Ovary (tissue), 9 donors: ENCODE measurements around the gene ANGPTL2. TPM values are rescaled to one million over a fixed set of nuclear protein-coding genes. Genes with fewer than 3 reads are reported as not detected.

Experiments used
- DNase-seq, 5 donors: peaks; one replicate each; pipeline ENCODE4 v3.0.0-alpha.2; 2019 to 2020
- H3K27ac ChIP-seq, 2 donors: fragments of 200-600 bp; one replicate each; pipeline versions ENCODE4 v1.5.1 to v1.8.0; 2019 to 2022
- H3K27me3 ChIP-seq: fragments of 200-600 bp; one replicate; pipeline ENCODE4 v1.8.0; 2022
- H3K36me3 ChIP-seq: fragments of 200-600 bp; sonication (generic); one replicate; pipeline ENCODE4 v1.5.1; 2019
- H3K4me1 ChIP-seq: one replicate; pipeline ENCODE4 v1.8.1; 2013; ENCODE audit warnings: mild to moderate bottlenecking, moderate library complexity; ENCODE audit not compliant: insufficient read depth
- H3K4me3 ChIP-seq: fragments of 200-600 bp; sonication (generic); one replicate; pipeline ENCODE4 v1.5.1; 2017
- H3K9me3 ChIP-seq, 2 donors: fragments of 200-600 bp in 1 of 2; sonication (generic) in 1 of 2; one replicate each; pipeline versions ENCODE4 v1.5.1 to v1.8.1; 2013 to 2019; ENCODE audit warnings: mild to moderate bottlenecking in 1 of 2, moderate library complexity in 1 of 2
- EP300 ChIP-seq: sonication (generic); formaldehyde crosslinking; IDR thresholded peaks from one replicate; pipeline ENCODE4 v1.6.1; 2017; ENCODE audit warnings: antibody characterized with exemption
- POLR2A ChIP-seq: fragments of 450-650 bp; IDR thresholded peaks from one replicate; pipeline ENCODE4 v1.6.1; 2017; ENCODE audit warnings: antibody characterized with exemption, mild to moderate bottlenecking, moderate library complexity
- WGBS, 3 donors: extraction: QIAGEN DNeasy Blood & Tissue Kit in 1 of 3; methylation state at CpG; one replicate each; pipeline versions ENCODE4 v1.1.5 to v1.1.7; 2013 to 2017; 5-methylcytosine and 5-hydroxymethylcytosine counted together
- intact Hi-C, 4 donors: fragments of 100-400 bp; cut with DNase I; formaldehyde crosslinking; loops; one replicate each; pipeline versions ENCODE4 v1.11.0 to v1.15.1; 2022 to 2023
- polyA plus RNA-seq, 2 donors: library from polyadenylated mRNA; stranded (reverse); fragments of 200-250 nt in 1 of 2; fragments of 350-450 nt in 1 of 2; fragmentation: Illumina TruSeq in 1 of 2; extraction: RNeasy Lipid Tissue Mini Kit (QIAGEN cat#74804) in 1 of 2; gene quantifications; one replicate each; pipeline ENCODE4 v1.2.3, GENCODE V29; 2013 to 2014
- total RNA-seq, 7 donors: library from RNA; depleted of rRNA in 2 of 7; stranded (reverse); fragments of >200 nt in 2 of 7; fragmentation: NEBNext Ultra II Directional in 3 of 7; extraction: Animal tissue kit (Norgen Biotek cat#: 25700) in 3 of 7; gene quantifications; one replicate each; pipeline versions ENCODE4 v1.1.0 to v1.2.4, GENCODE V29; 2016 to 2023
- TF ChIP-seq, protein P1 (sequence below), 3 donors: fragments of 450-650 bp in 2 of 3; fragments of 200-600 bp in 1 of 3; IDR thresholded peaks; one replicate each; pipeline versions ENCODE4 v1.5.1 to v1.8.0; 2016 to 2022; ENCODE audit warnings: antibody characterized with exemption in 3 of 3, mild to moderate bottlenecking in 1 of 3
- donor health status: DM: no; HTN: no; CAD: no; lungs with moderate emphysema.
- donor health status: DM: no; HTN: no; CAD: no.
- donor health status: Bipolar disorder and iron deficiency.
- donor health status: DM: yes; HTN: yes; CAD: no.
- donor health status: DM: no; HTN: no; CAD: no.
- donor health status: DM: yes; HTN: yes; CAD: no.

The ANGPTL2 gene
- total and polyA plus RNA-seq, 9 donors, result 9.8 to 114 (median 64.1) TPM

DNA sequence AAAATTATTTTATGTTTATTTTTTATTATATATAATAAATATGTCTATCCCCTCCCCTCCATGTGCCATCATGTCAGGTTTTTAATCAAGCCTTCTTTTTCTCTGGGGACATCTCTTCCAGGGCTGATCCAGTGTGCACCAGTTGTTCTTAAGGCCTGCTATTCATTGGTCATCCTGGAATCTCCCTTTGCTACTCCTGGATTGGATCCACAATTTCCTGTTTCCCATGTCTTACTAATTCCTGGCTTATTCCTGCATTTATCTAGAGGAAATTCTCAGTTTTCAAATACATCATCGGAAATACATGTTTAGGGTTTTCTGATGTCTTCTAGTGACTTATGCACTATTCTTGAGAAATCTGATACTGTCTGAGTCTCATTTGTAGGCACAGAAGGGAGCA lies 56.8 kb downstream of the ANGPTL2 start:
- Histone ChIP-seq H3K4me3 (no peak overlapping the region), H3K27me3 (no peaks in the 10 kb centered on the region), H3K36me3 (no peaks in the 10 kb centered on the region), H3K27ac (no peak overlapping the region), H3K4me1 (no peaks in the 10 kb centered on the region), H3K9me3 (no peaks in the 10 kb centered on the region)
- TF ChIP-seq, protein P1, sequence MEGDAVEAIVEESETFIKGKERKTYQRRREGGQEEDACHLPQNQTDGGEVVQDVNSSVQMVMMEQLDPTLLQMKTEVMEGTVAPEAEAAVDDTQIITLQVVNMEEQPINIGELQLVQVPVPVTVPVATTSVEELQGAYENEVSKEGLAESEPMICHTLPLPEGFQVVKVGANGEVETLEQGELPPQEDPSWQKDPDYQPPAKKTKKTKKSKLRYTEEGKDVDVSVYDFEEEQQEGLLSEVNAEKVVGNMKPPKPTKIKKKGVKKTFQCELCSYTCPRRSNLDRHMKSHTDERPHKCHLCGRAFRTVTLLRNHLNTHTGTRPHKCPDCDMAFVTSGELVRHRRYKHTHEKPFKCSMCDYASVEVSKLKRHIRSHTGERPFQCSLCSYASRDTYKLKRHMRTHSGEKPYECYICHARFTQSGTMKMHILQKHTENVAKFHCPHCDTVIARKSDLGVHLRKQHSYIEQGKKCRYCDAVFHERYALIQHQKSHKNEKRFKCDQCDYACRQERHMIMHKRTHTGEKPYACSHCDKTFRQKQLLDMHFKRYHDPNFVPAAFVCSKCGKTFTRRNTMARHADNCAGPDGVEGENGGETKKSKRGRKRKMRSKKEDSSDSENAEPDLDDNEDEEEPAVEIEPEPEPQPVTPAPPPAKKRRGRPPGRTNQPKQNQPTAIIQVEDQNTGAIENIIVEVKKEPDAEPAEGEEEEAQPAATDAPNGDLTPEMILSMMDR (IDR thresholded peaks at IDR 0.05), result no peak
- TF ChIP-seq POLR2A (no peak), EP300 (no peak)
- intact Hi-C loops, result no loop called here
- no peak for DNase-seq
- WGBS, 3 donors, result 67 to 76% (median 69%) methylated on average over 1 of the region's 1 CpG

DNA sequence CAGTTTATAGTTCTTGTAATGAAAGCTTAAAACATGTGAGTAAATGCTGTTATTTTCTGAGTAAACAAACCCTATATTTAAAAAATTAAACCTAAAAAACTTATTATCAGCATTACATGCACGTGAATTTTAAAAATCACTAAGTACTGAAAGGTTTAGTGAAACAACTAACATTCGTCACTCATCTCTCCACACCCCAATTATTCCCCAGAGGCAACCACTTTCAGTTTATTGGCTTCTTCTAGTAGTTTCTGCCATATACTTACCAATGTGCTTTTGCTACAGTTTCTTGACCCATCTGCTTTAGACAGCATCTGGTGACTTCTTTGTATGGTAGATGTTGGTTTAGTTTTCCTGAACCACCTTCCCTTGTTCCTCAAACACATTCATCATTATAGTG lies 58.1 kb downstream of the ANGPTL2 start:
- H3K4me3 ChIP-seq, result no peak overlapping the region
- H3K27me3 ChIP-seq, result no peaks in the 10 kb centered on the region
- H3K9me3 ChIP-seq, result no peaks in the 10 kb centered on the region
- TF ChIP-seq EP300 (no peak), POLR2A (no peak)
- TF ChIP-seq, protein P1 (IDR thresholded peaks at IDR 0.05), result no peak
- peaks cover 3% of the 10 kb centered on the region for H3K4me1 ChIP-seq
- no peak overlapping the region for H3K27ac ChIP-seq
- no peak for DNase-seq
- 86 to 92% (median 90%) methylated on average over 2 of the region's 2 CpGs for WGBS, 3 donors
- no peaks in the 10 kb centered on the region for H3K36me3 ChIP-seq
- intact Hi-C loops, result no loop called here

DNA sequence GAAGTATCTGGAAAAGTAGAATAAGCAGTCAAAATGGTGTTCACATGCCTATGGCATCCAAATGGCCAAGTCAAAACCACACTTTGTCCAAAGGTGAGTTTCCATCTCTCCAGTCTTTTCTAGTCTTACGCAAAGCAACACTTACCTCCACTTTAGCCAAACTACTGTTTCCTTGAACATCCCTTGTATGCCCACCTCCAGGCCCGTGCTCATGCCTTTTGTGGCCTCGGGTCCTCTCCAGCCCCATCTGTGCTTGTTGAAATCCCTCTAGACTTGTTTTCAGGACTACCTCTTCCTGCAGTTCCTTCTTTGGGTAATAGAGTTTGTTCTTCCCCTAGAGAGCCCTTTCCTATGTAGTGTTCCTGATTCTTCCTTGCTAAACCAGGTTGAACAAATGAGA lies 61.0 kb downstream of the ANGPTL2 start:
- 94 to 98% (median 95%) methylated on average over 3 of the region's 3 CpGs for WGBS, 3 donors
- intact Hi-C loops, result no loop called here

DNA sequence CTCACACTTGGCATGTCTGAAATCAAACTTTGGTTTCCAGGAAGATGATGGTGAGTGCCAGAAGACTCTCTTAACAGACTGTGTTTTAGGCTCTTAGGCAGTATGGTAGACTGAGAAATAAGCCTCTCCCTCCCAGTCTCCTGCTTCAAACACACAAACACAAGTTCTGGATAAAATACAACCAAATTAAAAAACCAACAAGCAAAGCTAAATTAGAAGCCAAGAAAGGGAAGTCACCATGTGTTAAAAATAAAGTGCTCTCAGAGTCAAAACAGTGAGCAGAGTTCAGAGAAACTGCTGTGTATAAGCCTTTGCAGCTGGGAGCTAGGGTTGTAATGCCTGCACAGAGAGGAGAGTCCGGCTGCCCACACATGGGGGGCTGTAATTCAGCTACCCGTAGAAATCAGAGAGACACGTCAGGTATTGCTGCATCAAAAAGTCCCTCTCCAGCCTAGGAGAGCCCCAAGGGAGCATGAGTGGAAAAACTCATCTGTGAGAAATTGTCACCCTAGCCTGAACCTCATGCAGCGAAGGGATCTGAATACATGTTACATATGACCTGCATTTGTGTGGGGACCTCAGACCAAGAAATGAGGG lies 62.6 kb downstream of the ANGPTL2 start:
- intact Hi-C loops, result no loop called here
- 29 to 38% (median 29%) methylated on average over 4 of the region's 4 CpGs for WGBS, 3 donors
- peaks cover 19% of the 10 kb centered on the region for H3K4me1 ChIP-seq
- H3K36me3 ChIP-seq, result no peaks in the 10 kb centered on the region
- DNase-seq, result no peak
- H3K4me3 ChIP-seq, result no peak overlapping the region
- H3K9me3 ChIP-seq, result no peaks in the 10 kb centered on the region
- H3K27me3 ChIP-seq, result no peaks in the 10 kb centered on the region
- H3K27ac ChIP-seq, result no peak overlapping the region
- TF ChIP-seq POLR2A, result no peak
- TF ChIP-seq EP300, result no peak
- TF ChIP-seq, protein P1 (IDR thresholded peaks at IDR 0.05), result no peak

More for the DNA sequence above, 61.0 kb downstream of the ANGPTL2 start:
- Histone ChIP-seq H3K27me3 (no peaks in the 10 kb centered on the region), H3K9me3 (no peaks in the 10 kb centered on the region), H3K4me3 (no peak overlapping the region), H3K36me3 (no peaks in the 10 kb centered on the region), H3K27ac (no peak overlapping the region), H3K4me1 (peaks cover 12% of the 10 kb centered on the region)
- DNase-seq, result no peak
- TF ChIP-seq, protein P1 (IDR thresholded peaks at IDR 0.05), result no peak
